ENCODE results near the gene PARD3B. TPM values are rescaled to one million over a fixed set of nuclear protein-coding genes. Genes with fewer than 3 reads are reported as not detected.

The PARD3B gene
- total RNA-seq, 1 donor from 2014 or later = 18.4 TPM

DNA sequence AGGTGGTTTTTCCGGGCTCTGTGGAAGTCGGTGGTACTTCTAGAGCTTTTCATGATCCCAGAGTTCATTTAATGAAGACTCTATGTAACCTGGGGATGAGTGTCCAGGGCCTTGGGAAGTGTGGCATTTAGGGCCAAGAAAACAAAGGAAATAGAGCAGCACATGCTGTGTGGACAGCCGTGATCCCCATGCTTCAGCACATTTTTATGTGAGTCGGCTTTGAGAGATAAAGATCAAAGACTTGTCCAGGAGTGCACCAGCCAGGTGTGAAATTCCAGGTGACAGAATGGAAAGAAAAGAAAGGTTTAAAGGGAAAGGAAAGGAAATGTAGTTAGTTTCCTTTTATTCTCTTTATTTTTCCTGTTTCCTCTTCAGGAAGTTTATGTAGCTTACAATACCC lies 879.1 kb downstream of the PARD3B start:
- Mint-ChIP-seq H3K27me3 (ENCODE audit: low read depth) (no peaks in the 10 kb centered on the region), H3K27ac (ENCODE audit: unreplicated experiment) (no peak overlapping the region), H3K4me3 (no peak overlapping the region), H3K9me3 (peaks cover 9% of the 10 kb centered on the region), H3K36me3 (ENCODE audit: low read depth) (peaks cover 3% of the 10 kb centered on the region), H3K4me1 (no peaks in the 10 kb centered on the region)
- TF ChIP-seq, protein P1, sequence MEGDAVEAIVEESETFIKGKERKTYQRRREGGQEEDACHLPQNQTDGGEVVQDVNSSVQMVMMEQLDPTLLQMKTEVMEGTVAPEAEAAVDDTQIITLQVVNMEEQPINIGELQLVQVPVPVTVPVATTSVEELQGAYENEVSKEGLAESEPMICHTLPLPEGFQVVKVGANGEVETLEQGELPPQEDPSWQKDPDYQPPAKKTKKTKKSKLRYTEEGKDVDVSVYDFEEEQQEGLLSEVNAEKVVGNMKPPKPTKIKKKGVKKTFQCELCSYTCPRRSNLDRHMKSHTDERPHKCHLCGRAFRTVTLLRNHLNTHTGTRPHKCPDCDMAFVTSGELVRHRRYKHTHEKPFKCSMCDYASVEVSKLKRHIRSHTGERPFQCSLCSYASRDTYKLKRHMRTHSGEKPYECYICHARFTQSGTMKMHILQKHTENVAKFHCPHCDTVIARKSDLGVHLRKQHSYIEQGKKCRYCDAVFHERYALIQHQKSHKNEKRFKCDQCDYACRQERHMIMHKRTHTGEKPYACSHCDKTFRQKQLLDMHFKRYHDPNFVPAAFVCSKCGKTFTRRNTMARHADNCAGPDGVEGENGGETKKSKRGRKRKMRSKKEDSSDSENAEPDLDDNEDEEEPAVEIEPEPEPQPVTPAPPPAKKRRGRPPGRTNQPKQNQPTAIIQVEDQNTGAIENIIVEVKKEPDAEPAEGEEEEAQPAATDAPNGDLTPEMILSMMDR (conservative IDR thresholded peaks at IDR 0.05) = no peak
- DNase-seq (ENCODE audit: low read depth, low spot score) = no peak

DNA sequence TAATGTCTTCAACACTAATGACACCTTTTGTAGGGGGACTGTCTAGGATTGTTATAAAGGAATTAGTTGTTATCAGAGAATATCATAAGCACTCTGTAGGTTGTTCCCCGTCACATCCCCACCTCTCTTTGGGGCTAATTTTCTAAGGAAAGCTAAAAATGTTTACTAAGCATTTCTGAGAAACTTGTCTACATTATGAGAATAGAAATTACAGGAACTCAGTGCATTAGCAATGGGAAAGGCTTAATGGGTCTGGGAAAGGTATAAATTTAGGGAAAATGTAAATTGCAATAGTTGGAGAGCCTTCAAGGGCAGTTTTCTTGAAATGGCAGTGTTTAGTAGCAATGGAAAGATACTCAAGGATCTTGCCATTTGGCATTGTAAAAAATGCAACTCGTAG lies 879.8 kb downstream of the PARD3B start:
- H3K27ac Mint-ChIP-seq (ENCODE audit: unreplicated experiment) = no peak overlapping the region
- no peaks in the 10 kb centered on the region for H3K27me3 Mint-ChIP-seq (ENCODE audit: low read depth)
- H3K4me1 Mint-ChIP-seq = no peaks in the 10 kb centered on the region
- DNase-seq (ENCODE audit: low read depth, low spot score) = no peak
- peaks cover 1% of the 10 kb centered on the region for H3K36me3 Mint-ChIP-seq (ENCODE audit: low read depth)
- TF ChIP-seq, protein P1 (conservative IDR thresholded peaks at IDR 0.05) = no peak
- H3K4me3 Mint-ChIP-seq = no peak overlapping the region
- H3K9me3 Mint-ChIP-seq = peaks cover 10% of the 10 kb centered on the region

DNA sequence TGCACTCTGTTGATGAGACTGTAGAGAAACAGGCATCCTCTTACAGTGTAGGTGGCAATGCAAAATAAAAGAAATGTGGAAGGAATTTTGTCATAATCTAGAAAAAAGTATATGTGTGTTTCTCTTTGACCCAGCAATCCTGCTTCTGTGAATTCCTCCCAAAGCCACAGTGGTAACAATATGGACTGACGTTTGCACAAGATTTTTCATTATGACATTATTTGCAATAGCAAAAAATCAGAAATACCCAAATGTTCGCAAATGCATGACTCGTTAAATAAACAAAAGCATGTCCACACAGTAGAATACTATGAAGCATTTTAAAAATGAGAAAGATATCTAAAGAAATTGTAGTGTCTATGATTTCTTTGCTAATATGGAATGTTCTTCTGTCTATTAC lies 881.8 kb downstream of the PARD3B start:
- H3K27me3 Mint-ChIP-seq (ENCODE audit: low read depth) = no peaks in the 10 kb centered on the region
- peaks cover 6% of the 10 kb centered on the region for H3K9me3 Mint-ChIP-seq
- no peak overlapping the region for H3K4me3 Mint-ChIP-seq
- TF ChIP-seq, protein P1 (conservative IDR thresholded peaks at IDR 0.05) = no peak
- no peaks in the 10 kb centered on the region for H3K4me1 Mint-ChIP-seq
- no peak overlapping the region for H3K27ac Mint-ChIP-seq (ENCODE audit: unreplicated experiment)
- H3K36me3 Mint-ChIP-seq (ENCODE audit: low read depth) = no peaks in the 10 kb centered on the region
- DNase-seq (ENCODE audit: low read depth, low spot score) = no peak

DNA sequence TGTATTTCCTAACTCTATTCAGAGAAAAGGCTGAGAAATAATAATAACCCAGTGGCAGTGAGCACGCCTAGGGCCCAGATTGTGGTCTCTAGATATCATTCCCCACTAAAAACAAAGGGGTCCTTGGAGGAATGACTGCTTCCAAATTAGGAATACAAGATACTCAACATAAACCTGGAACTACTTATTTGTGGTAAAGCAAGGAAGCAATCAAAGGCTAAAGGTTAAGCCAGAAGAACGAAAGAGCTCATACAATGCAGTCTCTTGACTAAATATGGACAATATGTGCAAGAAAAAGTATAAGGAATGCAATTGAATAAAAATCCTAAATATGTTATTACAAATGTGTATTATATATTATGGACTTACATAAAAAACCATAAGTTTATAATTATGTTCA lies 883.5 kb downstream of the PARD3B start:
- no peak for DNase-seq (ENCODE audit: low read depth, low spot score)
- Mint-ChIP-seq H3K4me3 (no peak overlapping the region), H3K36me3 (ENCODE audit: low read depth) (no peaks in the 10 kb centered on the region), H3K9me3 (peaks cover 3% of the 10 kb centered on the region), H3K4me1 (no peaks in the 10 kb centered on the region), H3K27me3 (ENCODE audit: low read depth) (no peaks in the 10 kb centered on the region), H3K27ac (ENCODE audit: unreplicated experiment) (no peak overlapping the region)
- TF ChIP-seq, protein P1 (conservative IDR thresholded peaks at IDR 0.05) = no peak

DNA sequence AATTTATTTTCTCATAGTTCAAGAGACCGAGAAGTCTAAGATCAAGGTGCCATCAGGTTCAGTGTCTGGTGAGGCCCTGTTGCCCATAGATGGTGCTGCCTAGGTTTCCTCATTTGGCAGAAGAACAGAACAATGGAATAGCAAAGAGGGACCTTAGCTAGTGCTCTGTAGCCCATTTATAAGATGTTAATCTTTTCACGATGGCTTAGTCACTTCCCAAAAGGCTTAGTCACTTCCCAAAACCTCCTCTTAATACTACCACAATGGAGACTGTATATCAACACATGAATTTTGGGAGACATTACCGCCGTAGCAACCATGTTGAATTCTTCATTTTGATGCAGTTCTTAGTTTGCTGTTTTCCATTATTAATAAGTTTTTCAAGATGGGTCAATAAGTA lies 890.7 kb downstream of the PARD3B start:
- TF ChIP-seq, protein P1 (conservative IDR thresholded peaks at IDR 0.05) = no peak
- no peaks in the 10 kb centered on the region for H3K27me3 Mint-ChIP-seq (ENCODE audit: low read depth)
- H3K4me3 Mint-ChIP-seq = no peak overlapping the region
- H3K36me3 Mint-ChIP-seq (ENCODE audit: low read depth) = peaks cover 3% of the 10 kb centered on the region
- H3K4me1 Mint-ChIP-seq = no peaks in the 10 kb centered on the region
- H3K9me3 Mint-ChIP-seq = peaks cover 3% of the 10 kb centered on the region
- DNase-seq (ENCODE audit: low read depth, low spot score) = no peak
- H3K27ac Mint-ChIP-seq (ENCODE audit: unreplicated experiment) = no peak overlapping the region

DNA sequence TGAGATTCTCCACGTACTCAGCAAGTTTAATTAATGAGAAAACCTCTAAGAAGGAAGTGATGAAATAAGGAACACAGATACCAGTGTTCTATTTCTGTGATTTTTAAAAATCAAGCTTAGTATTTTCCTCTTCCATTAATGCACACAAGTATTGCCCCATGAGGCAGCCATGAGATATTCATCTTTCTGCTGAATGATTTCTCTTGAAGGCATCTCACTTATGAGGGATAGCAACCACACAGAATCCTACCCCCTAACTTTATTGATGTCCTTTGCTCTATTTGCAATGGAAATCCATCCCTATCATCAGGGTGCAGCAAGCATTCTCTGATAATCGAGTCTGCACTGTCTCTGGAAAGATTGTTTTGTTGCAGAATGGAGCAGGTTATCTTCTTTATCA lies 893.0 kb downstream of the PARD3B start:
- Mint-ChIP-seq H3K9me3 (peaks cover 9% of the 10 kb centered on the region), H3K27me3 (ENCODE audit: low read depth) (no peaks in the 10 kb centered on the region), H3K36me3 (ENCODE audit: low read depth) (peaks cover 9% of the 10 kb centered on the region), H3K27ac (ENCODE audit: unreplicated experiment) (no peak overlapping the region), H3K4me3 (no peak overlapping the region), H3K4me1 (no peaks in the 10 kb centered on the region)
- TF ChIP-seq, protein P1 (conservative IDR thresholded peaks at IDR 0.05) = no peak
- DNase-seq (ENCODE audit: low read depth, low spot score) = no peak

Data from neural crest cell (in vitro differentiated cells).